Activated T-helper 17 cell treated with anti-CD3 and anti-CD28 coated beads, Interleukin-2, amount 50 U/mL, for 72 hours (primary cell): Measurements from ENCODE around the gene SCAMP3. TPM values are rescaled to one million over a fixed set of nuclear protein-coding genes. Genes with fewer than 3 reads are reported as not detected.

Source experiments
- ATAC-seq: fragments of 150-1000 bp; cut with Tn5 transposase; replicated peaks from 2 replicates; pipeline ENCODE4 v1.10.0; 2021; ENCODE audit warnings: mild to moderate bottlenecking, moderate library complexity
- H3K27ac Mint-ChIP-seq: one replicate; pipeline ENCODE4 v1.8.0; 2022; ENCODE audit warnings: mixed read lengths
- H3K27me3 Mint-ChIP-seq: one replicate; pipeline ENCODE4 v1.8.0; 2022; ENCODE audit warnings: mixed read lengths
- H3K36me3 Mint-ChIP-seq: one replicate; pipeline ENCODE4 v1.8.0; 2022; ENCODE audit warnings: low read depth, mild to moderate bottlenecking, mixed read lengths
- H3K4me1 Mint-ChIP-seq: one replicate; pipeline ENCODE4 v1.8.0; 2022; ENCODE audit warnings: mixed read lengths
- H3K4me3 Mint-ChIP-seq: one replicate; pipeline ENCODE4 v1.8.0; 2022; ENCODE audit warnings: mild to moderate bottlenecking, mixed read lengths
- H3K9me3 Mint-ChIP-seq: one replicate; pipeline ENCODE4 v1.8.0; 2022; ENCODE audit warnings: mixed read lengths
- total RNA-seq, 2 donors: library from RNA; stranded (reverse); gene quantifications; one replicate each; pipeline ENCODE4 v1.2.3, GENCODE V29; 2022

Gene SCAMP3
- total RNA-seq, 2 donors from 2014 or later = 84.0 to 123 TPM

DNA sequence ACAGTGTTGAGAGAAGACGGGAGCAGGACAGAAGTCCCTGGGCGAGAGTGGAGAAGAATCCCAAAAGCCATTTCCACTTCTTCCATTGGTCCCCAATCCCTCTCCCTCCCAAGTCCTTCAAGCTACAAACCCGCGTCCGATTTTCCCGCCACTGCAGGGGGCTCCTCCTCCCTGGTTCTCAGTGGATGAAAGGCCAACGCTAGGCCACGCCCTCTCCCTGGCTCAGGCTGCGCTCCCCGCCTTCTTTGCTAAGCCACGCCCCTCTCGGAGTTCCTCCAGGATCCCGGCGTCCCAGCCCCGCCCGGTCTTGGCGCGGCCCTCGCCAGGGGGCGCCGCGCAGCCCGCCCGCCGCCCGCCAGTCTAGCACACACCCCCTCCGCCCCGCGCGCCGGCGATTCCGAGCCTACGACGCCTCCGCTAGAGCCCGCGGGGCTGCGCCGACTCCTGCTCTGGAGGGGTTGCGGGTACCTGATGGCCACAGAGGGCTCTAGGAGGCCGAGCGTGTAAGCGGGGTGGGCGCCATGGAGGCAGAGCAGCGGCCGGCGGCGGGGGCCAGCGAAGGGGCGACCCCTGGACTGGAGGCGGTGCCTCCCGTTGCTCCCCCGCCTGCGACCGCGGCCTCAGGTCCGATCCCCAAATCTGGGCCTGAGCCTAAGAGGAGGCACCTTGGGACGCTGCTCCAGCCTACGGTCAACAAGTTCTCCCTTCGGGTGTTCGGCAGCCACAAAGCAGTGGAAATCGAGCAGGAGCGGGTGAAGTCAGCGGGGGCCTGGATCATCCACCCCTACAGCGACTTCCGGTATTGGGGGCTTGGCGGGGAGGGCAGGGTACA is 15.1 kb upstream of the SCAMP3 start, which contains the start of gene HCN3:
TSS of gene HCN3 (plus strand) at position 394 of the 832 bp plus-strand sequence. CDS start at position 522, 128 bp downstream.
- Mint-ChIP-seq H3K27ac (no peak within 1 kb of the TSS), H3K4me1 (peaks cover 25% of the 10 kb centered on the region), H3K36me3 (peaks cover 14% of the 10 kb centered on the region)

GRCh38 chr1:155273343-155274245 is 11.4 kb upstream of the SCAMP3 start, which contains the start of gene CLK2:
CLK2 (minus strand) TSS chr1:155273504; CDS start chr1:155270977, 2,527 bp downstream.
- H3K27ac Mint-ChIP-seq = peak within 1 kb of the TSS; percentile 88
- H3K4me3 Mint-ChIP-seq = peak within 1 kb of the TSS; percentile 91
- no peaks in the 10 kb centered on the region for H3K27me3 Mint-ChIP-seq
- ATAC-seq = peak; percentile 91
- peaks cover 51% of the 10 kb centered on the region for H3K36me3 Mint-ChIP-seq
- H3K9me3 Mint-ChIP-seq = no peaks in the 10 kb centered on the region
- peaks cover 22% of the 10 kb centered on the region for H3K4me1 Mint-ChIP-seq

More for the DNA sequence above, 15.1 kb upstream of the SCAMP3 start, which contains the start of gene HCN3:
- peak; percentile 76 for ATAC-seq
- Mint-ChIP-seq H3K4me3 (peak within 1 kb of the TSS; percentile 75), H3K9me3 (no peaks in the 10 kb centered on the region), H3K27me3 (no peaks in the 10 kb centered on the region)

DNA sequence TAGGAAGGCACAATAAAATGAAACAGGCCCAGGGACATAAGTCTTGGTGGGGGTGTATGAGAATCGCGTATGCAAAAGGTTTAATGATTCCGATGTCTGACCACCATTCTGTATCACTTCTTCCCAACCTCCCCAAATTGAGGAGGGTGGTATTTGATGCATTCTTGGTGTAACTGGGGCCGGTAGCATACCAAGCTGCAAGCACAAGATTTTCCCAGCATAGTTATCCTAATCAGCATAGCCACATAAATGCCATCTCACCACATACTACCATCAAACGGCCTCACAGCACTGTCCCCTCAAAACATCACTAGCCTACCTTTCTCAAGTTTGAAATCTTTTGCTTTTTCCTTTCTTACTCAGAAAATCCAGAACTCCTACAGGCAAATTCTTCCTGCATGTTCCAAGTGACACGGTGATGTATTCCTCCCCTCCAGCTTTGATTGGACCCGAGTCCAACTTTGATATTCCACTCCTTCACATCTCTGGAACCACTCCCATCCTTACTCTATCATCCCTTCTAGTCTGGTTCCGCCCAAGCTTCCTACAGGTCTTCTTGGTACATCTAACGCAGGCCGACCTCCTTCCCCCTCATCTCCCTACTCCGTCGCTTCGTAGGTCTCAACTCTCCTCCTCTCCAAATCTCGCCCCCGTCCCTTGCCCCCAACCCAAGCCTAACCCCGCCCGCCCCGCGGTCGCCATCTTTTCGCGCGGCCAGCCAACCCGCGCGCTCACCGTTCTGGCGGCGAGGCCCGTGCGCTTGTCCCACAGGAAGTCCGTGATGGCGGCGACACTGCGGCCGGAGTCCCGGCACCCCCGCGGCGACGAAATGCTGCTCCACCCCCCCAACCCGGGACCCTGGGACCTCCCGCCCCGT is 10.5 kb upstream of the SCAMP3 start:
- peak overlapping the region; percentile 88 for H3K27ac Mint-ChIP-seq
- peak overlapping the region; percentile 91 for H3K4me3 Mint-ChIP-seq
- H3K4me1 Mint-ChIP-seq = peaks cover 20% of the 10 kb centered on the region
- peak; percentile 54 for ATAC-seq
- H3K36me3 Mint-ChIP-seq = peaks cover 60% of the 10 kb centered on the region
- no peaks in the 10 kb centered on the region for H3K9me3 Mint-ChIP-seq
- no peaks in the 10 kb centered on the region for H3K27me3 Mint-ChIP-seq

DNA sequence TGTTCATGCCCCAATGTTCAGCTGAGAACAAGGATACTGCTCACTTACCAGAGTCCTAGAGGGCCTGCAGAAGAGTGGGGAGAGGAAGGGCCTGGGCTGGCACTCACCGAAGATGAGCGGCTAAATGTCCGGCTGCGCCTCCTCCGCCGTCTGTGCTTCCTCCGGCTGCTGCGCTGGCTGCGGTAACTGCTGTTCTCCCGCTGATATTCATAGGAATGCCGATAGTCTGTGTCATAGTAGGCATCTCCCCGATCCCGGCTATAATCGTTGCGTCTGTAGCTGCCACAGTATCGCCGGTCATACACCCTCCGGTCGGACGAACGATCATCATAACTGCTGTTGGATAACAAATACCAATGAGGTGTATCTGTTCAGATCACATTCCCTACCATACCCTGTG is 7.2 kb upstream of the SCAMP3 start:
- peaks cover 14% of the 10 kb centered on the region for H3K4me1 Mint-ChIP-seq
- peaks cover 93% of the 10 kb centered on the region for H3K36me3 Mint-ChIP-seq
- no peak overlapping the region for H3K4me3 Mint-ChIP-seq
- H3K27ac Mint-ChIP-seq = no peak overlapping the region
- no peaks in the 10 kb centered on the region for H3K27me3 Mint-ChIP-seq
- no peak for ATAC-seq
- H3K9me3 Mint-ChIP-seq = no peaks in the 10 kb centered on the region

- Mint-ChIP-seq H3K4me3 (no peak overlapping the region), H3K27ac (no peak overlapping the region), H3K27me3 (no peaks in the 10 kb centered on the region), H3K9me3 (no peaks in the 10 kb centered on the region), H3K4me1 (peaks cover 14% of the 10 kb centered on the region), H3K36me3 (peaks cover 100% of the 10 kb centered on the region)
- ATAC-seq = no peak
Observed at GRCh38 chr1:155268630-155269029, 6.5 kb upstream of the SCAMP3 start.

GRCh38 chr1:155267373-155267772 is 5.2 kb upstream of the SCAMP3 start:
- Mint-ChIP-seq H3K9me3 (no peaks in the 10 kb centered on the region), H3K4me1 (peaks cover 11% of the 10 kb centered on the region), H3K36me3 (peaks cover 100% of the 10 kb centered on the region), H3K4me3 (no peak overlapping the region), H3K27ac (peak overlapping the region; percentile 12), H3K27me3 (no peaks in the 10 kb centered on the region)
- no peak for ATAC-seq

DNA sequence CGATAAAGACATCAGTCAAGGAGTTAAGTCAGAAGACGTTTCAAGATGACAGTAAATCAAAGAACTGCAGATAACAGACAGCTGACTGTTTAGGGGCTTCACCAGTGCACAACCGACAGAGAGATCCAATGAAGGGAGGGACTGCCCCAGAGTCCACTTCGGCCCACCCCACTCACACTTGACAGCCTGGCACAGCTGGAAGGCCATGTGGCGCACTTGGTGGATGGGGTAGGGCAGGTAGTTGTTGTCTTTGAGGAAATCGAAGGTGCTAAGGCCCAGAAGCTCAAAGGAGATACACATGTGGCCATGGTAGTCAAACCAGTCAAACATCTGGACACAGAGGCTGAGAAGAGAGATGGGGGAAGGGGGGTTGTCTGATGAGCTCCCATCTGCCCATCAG is 4.4 kb upstream of the SCAMP3 start:
- no peak for ATAC-seq
- H3K27me3 Mint-ChIP-seq = no peaks in the 10 kb centered on the region
- peaks cover 7% of the 10 kb centered on the region for H3K4me1 Mint-ChIP-seq
- H3K27ac Mint-ChIP-seq = peak overlapping the region; percentile 13
- no peaks in the 10 kb centered on the region for H3K9me3 Mint-ChIP-seq
- no peak overlapping the region for H3K4me3 Mint-ChIP-seq
- H3K36me3 Mint-ChIP-seq = peaks cover 100% of the 10 kb centered on the region

DNA sequence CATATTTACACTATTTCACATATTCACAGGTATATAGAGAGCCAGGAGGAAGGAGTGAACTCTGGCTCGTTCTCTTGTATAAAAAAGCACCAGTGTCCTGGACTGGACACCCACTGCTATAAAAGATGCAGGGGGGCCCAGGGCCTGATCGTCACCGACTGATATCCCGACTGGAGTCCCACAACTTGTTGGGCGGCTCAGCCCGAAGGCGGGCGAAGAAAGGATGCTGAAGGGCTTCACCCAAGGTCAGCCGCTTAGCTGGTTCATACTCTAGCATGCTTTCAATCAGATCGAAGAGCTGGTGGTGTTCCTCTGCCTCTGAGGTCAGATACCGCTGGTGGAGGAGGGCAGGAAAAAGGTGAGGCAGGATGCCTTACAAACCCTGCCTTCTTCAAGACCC is 907 bp upstream of the SCAMP3 start:
- H3K4me1 Mint-ChIP-seq = peaks cover 18% of the 10 kb centered on the region
- H3K27me3 Mint-ChIP-seq = no peaks in the 10 kb centered on the region
- peak overlapping the region; percentile 95 for H3K27ac Mint-ChIP-seq
- H3K36me3 Mint-ChIP-seq = peaks cover 99% of the 10 kb centered on the region
- ATAC-seq = no peak
- no peaks in the 10 kb centered on the region for H3K9me3 Mint-ChIP-seq
- peak overlapping the region; percentile 96 for H3K4me3 Mint-ChIP-seq

- H3K9me3 Mint-ChIP-seq = no peaks in the 10 kb centered on the region
- peaks cover 99% of the 10 kb centered on the region for H3K36me3 Mint-ChIP-seq
- ATAC-seq = peak; percentile 20
- peak overlapping the region; percentile 96 for H3K4me3 Mint-ChIP-seq
- peaks cover 24% of the 10 kb centered on the region for H3K4me1 Mint-ChIP-seq
- H3K27me3 Mint-ChIP-seq = no peaks in the 10 kb centered on the region
- H3K27ac Mint-ChIP-seq = peak overlapping the region; percentile 95
Observed at GRCh38 chr1:155261493-155261851, 688 bp downstream of the SCAMP3 start.

DNA sequence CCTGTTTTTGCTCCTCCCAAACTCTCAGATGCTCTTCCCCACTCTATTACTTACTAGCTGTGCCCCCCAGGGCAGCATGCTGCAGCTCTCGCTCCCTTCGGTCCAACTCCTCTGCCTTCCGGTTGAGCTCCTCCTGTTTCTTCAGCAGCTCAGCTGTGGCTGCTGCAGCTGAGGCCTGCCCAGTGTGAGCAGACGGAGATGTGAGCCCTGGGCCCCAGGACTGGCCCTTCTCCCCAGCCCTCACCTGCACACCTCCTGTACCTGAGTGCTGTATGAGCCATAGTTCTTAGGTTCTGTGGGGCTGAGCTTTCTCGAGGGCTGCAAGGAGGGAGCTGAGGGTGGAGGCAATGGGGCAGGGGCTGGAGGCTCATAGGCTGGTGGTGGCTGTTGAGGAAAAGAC is 1.9 kb downstream of the SCAMP3 start:
- peaks cover 21% of the 10 kb centered on the region for H3K4me1 Mint-ChIP-seq
- no peaks in the 10 kb centered on the region for H3K27me3 Mint-ChIP-seq
- peak overlapping the region; percentile 95 for H3K27ac Mint-ChIP-seq
- peak overlapping the region; percentile 96 for H3K4me3 Mint-ChIP-seq
- ATAC-seq = no peak
- H3K9me3 Mint-ChIP-seq = no peaks in the 10 kb centered on the region
- peaks cover 99% of the 10 kb centered on the region for H3K36me3 Mint-ChIP-seq

DNA sequence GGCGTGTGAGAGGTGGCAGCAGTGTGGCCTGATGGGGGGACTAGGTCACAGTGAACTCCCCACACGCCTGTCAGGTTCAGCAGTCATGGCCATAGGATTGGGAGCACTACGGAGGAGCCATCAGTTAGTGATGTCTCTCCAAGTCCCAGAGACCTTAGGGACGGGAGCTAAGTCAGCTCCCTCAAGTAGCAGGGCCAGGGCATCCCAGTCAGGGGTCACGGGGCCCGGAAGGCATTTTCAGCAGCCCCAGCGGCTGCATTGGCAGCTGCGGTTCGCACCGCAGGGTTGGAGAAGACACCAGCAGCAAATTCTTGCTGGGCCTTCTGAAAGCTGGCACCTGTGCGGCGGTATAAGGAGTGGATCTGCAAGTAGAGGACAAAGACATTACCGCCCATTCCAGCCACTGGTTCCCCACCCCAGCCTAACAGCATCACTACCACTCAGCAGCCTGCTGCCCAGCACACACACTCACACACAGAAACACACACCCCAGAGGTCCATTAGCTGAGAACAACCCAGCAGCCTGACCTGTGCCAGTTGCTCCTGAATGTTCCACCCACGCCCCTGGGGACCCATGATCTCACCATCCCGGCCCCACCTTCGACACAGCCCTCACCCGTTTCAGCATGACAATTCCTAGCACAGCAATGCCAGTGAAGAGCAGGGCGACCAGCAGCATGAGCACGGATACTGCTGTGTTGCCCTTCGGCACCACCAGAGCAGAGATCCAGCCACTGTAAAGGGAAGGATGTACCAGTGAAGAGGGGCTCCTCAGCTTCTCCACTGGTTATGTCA is 5.9 kb downstream of the SCAMP3 start:
- no peak for ATAC-seq
- peak overlapping the region; percentile 56 for H3K27ac Mint-ChIP-seq
- peak overlapping the region; percentile 84 for H3K4me3 Mint-ChIP-seq
- peaks cover 31% of the 10 kb centered on the region for H3K4me1 Mint-ChIP-seq
- peaks cover 59% of the 10 kb centered on the region for H3K36me3 Mint-ChIP-seq
- H3K27me3 Mint-ChIP-seq = no peaks in the 10 kb centered on the region
- no peaks in the 10 kb centered on the region for H3K9me3 Mint-ChIP-seq

DNA sequence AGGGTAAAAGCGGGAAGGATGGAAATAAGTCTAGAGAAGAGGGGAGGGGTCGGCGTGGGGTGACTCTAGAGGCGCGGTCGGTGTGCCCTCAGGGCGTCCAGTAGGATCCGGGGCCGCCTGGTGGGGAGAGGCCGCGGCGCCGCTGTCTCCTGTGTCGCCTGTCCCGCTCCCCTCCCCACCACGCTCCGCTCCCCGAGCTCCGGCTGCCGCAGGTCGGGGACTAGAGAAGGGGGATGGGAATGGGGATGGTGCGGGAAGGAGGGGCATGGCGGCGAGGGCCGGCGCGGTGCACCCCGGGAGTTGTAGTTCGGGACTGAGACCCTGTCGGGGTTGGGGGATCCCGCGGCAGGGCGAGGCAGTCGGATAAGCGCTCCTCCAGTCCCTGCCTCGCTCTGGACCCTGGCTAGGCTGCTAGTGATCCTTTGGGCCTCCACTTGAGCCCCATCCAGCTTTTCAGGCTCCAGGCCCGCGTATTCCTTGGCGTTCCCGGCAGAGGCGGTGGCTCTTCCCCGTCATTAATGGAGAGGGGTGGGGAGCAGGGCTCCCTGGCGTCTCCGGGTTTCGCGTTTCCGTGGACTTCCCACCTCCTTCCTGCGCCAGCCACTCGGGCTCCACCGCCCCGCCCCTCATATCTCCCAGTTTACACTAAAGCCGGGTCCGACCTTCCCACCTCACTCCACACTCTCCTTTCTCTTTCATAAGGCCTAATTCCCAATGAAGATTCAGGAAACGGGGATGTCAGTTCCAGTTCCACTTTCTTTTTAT is 6.7 kb downstream of the SCAMP3 start, which contains the start of gene ENTREP3:
TSS of gene ENTREP3 (minus strand) at position 241 of the 765 bp plus-strand sequence. CDS start 606 bp downstream, outside the sequence.
- Mint-ChIP-seq H3K9me3 (no peaks in the 10 kb centered on the region), H3K4me1 (peaks cover 28% of the 10 kb centered on the region), H3K27me3 (no peaks in the 10 kb centered on the region), H3K36me3 (peaks cover 51% of the 10 kb centered on the region), H3K27ac (peak within 1 kb of the TSS; percentile 85), H3K4me3 (peak within 1 kb of the TSS; percentile 84)
- ATAC-seq = peak; percentile 79
